ENCODE results near the gene TANGO2.

GRCh38 chr22:20022231-20022977 lies 1.5 kb downstream of the TANGO2 start:
- TF ChIP-seq CTCF (IDR thresholded peaks at IDR 0.05) (no peak), EZH2phosphoT487 (IDR thresholded peaks at IDR 0.05; ENCODE audit: borderline replicate concordance, low read depth) (no peak), CHD2 (IDR thresholded peaks at IDR 0.05; ENCODE audit: low read length, partially characterized antibody) (no peak), REST (IDR thresholded peaks at IDR 0.05; ENCODE audit: low read depth, low read length) (no peak), SMC3 (IDR thresholded peaks at IDR 0.05; ENCODE audit: low read depth, low read length) (no peak), TAF1 (IDR thresholded peaks at IDR 0.05; ENCODE audit: borderline replicate concordance, low read depth, low read length) (no peak), RCOR1 (IDR thresholded peaks at IDR 0.05; ENCODE audit: low read length) (no peak), RAD21 (IDR thresholded peaks at IDR 0.05; ENCODE audit: low read length) (no peak), FOXM1 (IDR thresholded peaks at IDR 0.05; ENCODE audit: low read depth) (no peak), RFX5 (IDR thresholded peaks at IDR 0.05; ENCODE audit: low read length) (no peak), TCF12 (IDR thresholded peaks at IDR 0.05) (no peak)
- TF ChIP-seq, protein P1, sequence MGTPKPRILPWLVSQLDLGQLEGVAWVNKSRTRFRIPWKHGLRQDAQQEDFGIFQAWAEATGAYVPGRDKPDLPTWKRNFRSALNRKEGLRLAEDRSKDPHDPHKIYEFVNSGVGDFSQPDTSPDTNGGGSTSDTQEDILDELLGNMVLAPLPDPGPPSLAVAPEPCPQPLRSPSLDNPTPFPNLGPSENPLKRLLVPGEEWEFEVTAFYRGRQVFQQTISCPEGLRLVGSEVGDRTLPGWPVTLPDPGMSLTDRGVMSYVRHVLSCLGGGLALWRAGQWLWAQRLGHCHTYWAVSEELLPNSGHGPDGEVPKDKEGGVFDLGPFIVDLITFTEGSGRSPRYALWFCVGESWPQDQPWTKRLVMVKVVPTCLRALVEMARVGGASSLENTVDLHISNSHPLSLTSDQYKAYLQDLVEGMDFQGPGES (IDR thresholded peaks at IDR 0.05; ENCODE audit: low read depth, low read length): no peak
- TF ChIP-seq, protein P2, sequence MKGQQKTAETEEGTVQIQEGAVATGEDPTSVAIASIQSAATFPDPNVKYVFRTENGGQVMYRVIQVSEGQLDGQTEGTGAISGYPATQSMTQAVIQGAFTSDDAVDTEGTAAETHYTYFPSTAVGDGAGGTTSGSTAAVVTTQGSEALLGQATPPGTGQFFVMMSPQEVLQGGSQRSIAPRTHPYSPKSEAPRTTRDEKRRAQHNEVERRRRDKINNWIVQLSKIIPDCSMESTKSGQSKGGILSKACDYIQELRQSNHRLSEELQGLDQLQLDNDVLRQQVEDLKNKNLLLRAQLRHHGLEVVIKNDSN (IDR thresholded peaks at IDR 0.05; ENCODE audit: borderline replicate concordance, low read depth): no peak
